OCI-LY3 (cell line): ENCODE data around the gene DNASE2B.

Experiments used
- CTCF ChIP-seq: fragments of 200-600, 300-600 bp; sonication (generic); IDR thresholded peaks from 2 replicates; pipeline ENCODE4 v1.5.1; 2014; ENCODE audit warnings: antibody characterized with exemption, low read length, low read depth
- EZH2phosphoT487 ChIP-seq: fragments of 200-600 bp; shearing (Covaris generic); IDR thresholded peaks from 2 replicates; pipeline ENCODE4 v1.6.1; 2018; ENCODE audit warnings: antibody characterized with exemption, mixed run types, low read depth

GRCh38 chr1:84428235-84428634 lies 30.0 kb downstream of the DNASE2B start:
- TF ChIP-seq CTCF (no peak), EZH2phosphoT487 (no peak)
